22Rv1 (cell line): Measurements from ENCODE around the gene METTL26.

Source experiments
- ZFX ChIP-seq: fragments of 450-650 bp; IDR thresholded peaks from 2 replicates; pipeline ENCODE4 v1.6.1; 2017; ENCODE audit warnings: antibody characterized with exemption, borderline replicate concordance
- TF ChIP-seq, protein P1 (sequence below): fragments of 450-650 bp; IDR thresholded peaks from 2 replicates; pipeline ENCODE4 v1.5.1; 2017; ENCODE audit warnings: mild to moderate bottlenecking

DNA sequence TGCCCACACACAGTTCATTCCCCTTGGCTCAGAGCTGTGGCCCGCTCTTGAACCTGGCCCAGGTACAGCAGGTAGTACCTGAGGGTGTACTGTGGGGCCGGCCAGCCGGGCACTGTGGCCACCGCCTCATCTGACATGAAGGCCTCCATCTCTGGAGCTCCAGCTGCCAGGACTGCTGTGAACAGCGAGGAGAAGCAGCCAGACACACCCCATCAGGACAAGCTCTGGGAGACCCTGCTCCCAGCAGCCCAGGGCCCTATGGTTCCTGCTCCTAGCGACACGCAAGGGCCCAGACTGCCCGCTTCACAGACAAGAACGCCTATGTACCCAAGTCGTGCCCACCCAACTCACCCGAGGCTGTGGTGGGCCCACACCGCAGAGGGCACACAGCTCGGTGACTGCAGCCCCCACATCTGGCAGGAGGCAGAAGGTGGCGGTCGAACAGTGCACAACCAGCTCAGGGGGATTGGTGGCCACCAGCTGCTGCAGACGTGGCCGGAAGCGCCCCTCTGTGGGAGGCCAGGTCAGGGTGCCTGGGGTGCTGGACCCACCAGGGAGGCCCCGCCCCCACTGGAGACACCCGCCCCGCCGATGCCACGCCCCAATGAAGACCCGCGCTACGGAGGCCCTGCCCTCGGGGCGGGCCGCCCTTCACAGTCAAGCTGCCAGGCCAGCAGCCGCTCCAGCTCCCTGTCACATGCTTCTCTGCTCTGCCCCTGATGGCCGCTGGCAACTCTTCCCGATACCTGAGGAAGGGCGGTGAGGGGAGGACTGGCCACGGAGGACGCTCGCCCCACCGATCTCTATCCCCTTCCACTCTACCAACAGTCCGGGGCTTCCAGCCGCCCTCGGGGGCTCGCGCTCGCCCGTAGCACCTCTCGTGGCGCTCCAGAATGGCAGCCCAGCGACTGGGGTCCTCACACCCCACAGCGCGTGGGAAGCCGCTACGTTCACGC is 43.0 kb upstream of the METTL26 start:
- TF ChIP-seq, protein P1, sequence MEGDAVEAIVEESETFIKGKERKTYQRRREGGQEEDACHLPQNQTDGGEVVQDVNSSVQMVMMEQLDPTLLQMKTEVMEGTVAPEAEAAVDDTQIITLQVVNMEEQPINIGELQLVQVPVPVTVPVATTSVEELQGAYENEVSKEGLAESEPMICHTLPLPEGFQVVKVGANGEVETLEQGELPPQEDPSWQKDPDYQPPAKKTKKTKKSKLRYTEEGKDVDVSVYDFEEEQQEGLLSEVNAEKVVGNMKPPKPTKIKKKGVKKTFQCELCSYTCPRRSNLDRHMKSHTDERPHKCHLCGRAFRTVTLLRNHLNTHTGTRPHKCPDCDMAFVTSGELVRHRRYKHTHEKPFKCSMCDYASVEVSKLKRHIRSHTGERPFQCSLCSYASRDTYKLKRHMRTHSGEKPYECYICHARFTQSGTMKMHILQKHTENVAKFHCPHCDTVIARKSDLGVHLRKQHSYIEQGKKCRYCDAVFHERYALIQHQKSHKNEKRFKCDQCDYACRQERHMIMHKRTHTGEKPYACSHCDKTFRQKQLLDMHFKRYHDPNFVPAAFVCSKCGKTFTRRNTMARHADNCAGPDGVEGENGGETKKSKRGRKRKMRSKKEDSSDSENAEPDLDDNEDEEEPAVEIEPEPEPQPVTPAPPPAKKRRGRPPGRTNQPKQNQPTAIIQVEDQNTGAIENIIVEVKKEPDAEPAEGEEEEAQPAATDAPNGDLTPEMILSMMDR = no peak
- no peak for TF ChIP-seq ZFX
